ENCODE results near the gene MEFV.

DNA sequence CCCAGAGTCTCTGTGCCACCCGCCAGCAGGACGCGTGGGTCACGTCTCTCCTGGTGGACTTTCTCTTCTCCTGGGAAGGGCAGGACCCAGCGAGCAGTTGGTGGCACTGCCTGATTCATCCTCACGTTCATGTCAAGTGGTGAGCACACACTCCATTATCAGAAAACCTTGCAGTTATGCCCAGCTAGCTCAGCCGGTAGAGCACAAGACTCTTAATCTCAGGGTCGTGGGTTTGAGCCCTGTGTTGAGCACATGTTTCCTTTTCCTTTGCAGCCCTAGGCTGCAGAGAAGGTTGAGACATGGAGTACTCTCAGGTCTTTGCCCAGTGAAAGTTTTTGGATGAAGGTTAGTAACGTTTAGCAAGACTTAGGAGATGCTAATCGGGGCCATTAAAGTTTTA is 60.5 kb downstream of the MEFV start:
- TF ChIP-seq, protein P1, sequence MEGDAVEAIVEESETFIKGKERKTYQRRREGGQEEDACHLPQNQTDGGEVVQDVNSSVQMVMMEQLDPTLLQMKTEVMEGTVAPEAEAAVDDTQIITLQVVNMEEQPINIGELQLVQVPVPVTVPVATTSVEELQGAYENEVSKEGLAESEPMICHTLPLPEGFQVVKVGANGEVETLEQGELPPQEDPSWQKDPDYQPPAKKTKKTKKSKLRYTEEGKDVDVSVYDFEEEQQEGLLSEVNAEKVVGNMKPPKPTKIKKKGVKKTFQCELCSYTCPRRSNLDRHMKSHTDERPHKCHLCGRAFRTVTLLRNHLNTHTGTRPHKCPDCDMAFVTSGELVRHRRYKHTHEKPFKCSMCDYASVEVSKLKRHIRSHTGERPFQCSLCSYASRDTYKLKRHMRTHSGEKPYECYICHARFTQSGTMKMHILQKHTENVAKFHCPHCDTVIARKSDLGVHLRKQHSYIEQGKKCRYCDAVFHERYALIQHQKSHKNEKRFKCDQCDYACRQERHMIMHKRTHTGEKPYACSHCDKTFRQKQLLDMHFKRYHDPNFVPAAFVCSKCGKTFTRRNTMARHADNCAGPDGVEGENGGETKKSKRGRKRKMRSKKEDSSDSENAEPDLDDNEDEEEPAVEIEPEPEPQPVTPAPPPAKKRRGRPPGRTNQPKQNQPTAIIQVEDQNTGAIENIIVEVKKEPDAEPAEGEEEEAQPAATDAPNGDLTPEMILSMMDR (IDR thresholded peaks at IDR 0.05; ENCODE audit: low read depth, low read length), result no peak
- TF ChIP-seq EZH2phosphoT487 (IDR thresholded peaks at IDR 0.05; ENCODE audit: low read depth), result no peak
